Adrenal gland (tissue), 12 donors: Measurements from ENCODE around the gene SIL1. TPM values are rescaled to one million over a fixed set of nuclear protein-coding genes. Genes with fewer than 3 reads are reported as not detected.

Experiments
- DNase-seq, 7 donors: peaks; one replicate each; pipeline ENCODE4 v3.0.0-alpha.2; 2019 to 2020
- H3K27ac ChIP-seq, 5 donors: fragments of 200-600 bp; sonication (generic) in 4 of 5; 1 replicate in 3 of 5; 2 replicates in 2 of 5; pipeline versions ENCODE4 v1.5.1 to v1.8.0; 2016 to 2020; ENCODE audit warnings: mild to moderate bottlenecking in 1 of 5
- H3K27me3 ChIP-seq: fragments of 200-600 bp; 2 replicates; pipeline ENCODE4 v1.8.0; 2021
- H3K36me3 ChIP-seq, 2 donors: fragments of 200-600 bp; replicated peaks in 1 of 2; 1 replicate in 1 of 2; 2 replicates in 1 of 2; pipeline versions ENCODE4 v1.5.1 to v1.8.0; 2018 to 2022
- H3K4me1 ChIP-seq, 2 donors: fragments of 200-600 bp; replicated peaks in 1 of 2; 1 replicate in 1 of 2; 2 replicates in 1 of 2; pipeline versions ENCODE4 v1.5.1 to v1.8.0; 2018 to 2021
- H3K4me3 ChIP-seq, 4 donors: fragments of 200-600 bp; sonication (generic) in 3 of 4; one replicate each; pipeline ENCODE4 v1.5.1; 2016 to 2018
- H3K9me3 ChIP-seq, 3 donors: fragments of 200-600 bp; sonication (generic) in 1 of 3; replicated peaks in 1 of 3; 1 replicate in 2 of 3; 2 replicates in 1 of 3; pipeline versions ENCODE4 v1.5.1 to v1.8.0; 2016 to 2021
- POLR2A ChIP-seq, 2 donors: fragments of 450-650 bp; IDR thresholded peaks; one replicate each; pipeline ENCODE4 v1.6.1; 2017; ENCODE audit warnings: antibody characterized with exemption in 2 of 2, mild to moderate bottlenecking in 2 of 2, moderate library complexity in 1 of 2
- WGBS, 4 donors: extraction: QIAGEN DNeasy Blood & Tissue Kit in 2 of 4; methylation state at CpG; one replicate each; pipeline versions ENCODE4 v1.1.5 to v1.1.7; 2013 to 2017; 5-methylcytosine and 5-hydroxymethylcytosine counted together
- intact Hi-C, 2 donors: fragments of 100-400 bp; cut with DNase I; formaldehyde crosslinking; loops; one replicate each; pipeline versions ENCODE4 v1.14.1 to v1.15.0; 2022 to 2023
- polyA plus RNA-seq, 3 donors: library from polyadenylated mRNA; stranded (reverse); fragments of 200-250 nt in 2 of 3; fragments of 350-450 nt in 1 of 3; fragmentation: Illumina TruSeq in 1 of 3; extraction: RNeasy Lipid Tissue Mini Kit (QIAGEN cat#74804) in 1 of 3; gene quantifications; one replicate each; pipeline ENCODE4 v1.2.3, GENCODE V29; 2013 to 2014
- total RNA-seq, 9 donors: library from RNA; depleted of rRNA in 4 of 9; stranded (reverse); fragments of >200 nt in 4 of 9; fragments of 120-200 nt in 1 of 9; fragmentation: NEBNext Ultra II Directional in 1 of 9; extraction: Animal tissue kit (Norgen Biotek cat#: 25700) in 1 of 9; gene quantifications; one replicate each; pipeline versions ENCODE4 v1.1.0 to v1.2.4, GENCODE V29; 2013 to 2023
- TF ChIP-seq, protein P1 (sequence below), 6 experiments: fragments of 450-650 bp in 4 of 6; fragments of 200-600 bp in 2 of 6; sonication (generic) in 1 of 6; IDR thresholded peaks; 1 replicate in 5 of 6; 2 replicates in 1 of 6; pipeline versions ENCODE4 v1.5.1 to v1.8.0; 2016 to 2021; ENCODE audit warnings: antibody characterized with exemption in 6 of 6, mild to moderate bottlenecking in 2 of 6, moderate library complexity in 1 of 6
- donor health status: healthy with polysubstance abuse.
- donor health status: Bipolar disorder and iron deficiency.
- donor health status: DM: yes; HTN: yes; CAD: no.
- donor health status: DM: no; HTN: no; CAD: no.
- donor health status: DM: no; HTN: no; CAD: no.
- donor health status: DM: yes; HTN: yes; CAD: no.

The SIL1 gene
- total and polyA plus RNA-seq, 12 donors = 81.9 to 313 (median 142) TPM

DNA sequence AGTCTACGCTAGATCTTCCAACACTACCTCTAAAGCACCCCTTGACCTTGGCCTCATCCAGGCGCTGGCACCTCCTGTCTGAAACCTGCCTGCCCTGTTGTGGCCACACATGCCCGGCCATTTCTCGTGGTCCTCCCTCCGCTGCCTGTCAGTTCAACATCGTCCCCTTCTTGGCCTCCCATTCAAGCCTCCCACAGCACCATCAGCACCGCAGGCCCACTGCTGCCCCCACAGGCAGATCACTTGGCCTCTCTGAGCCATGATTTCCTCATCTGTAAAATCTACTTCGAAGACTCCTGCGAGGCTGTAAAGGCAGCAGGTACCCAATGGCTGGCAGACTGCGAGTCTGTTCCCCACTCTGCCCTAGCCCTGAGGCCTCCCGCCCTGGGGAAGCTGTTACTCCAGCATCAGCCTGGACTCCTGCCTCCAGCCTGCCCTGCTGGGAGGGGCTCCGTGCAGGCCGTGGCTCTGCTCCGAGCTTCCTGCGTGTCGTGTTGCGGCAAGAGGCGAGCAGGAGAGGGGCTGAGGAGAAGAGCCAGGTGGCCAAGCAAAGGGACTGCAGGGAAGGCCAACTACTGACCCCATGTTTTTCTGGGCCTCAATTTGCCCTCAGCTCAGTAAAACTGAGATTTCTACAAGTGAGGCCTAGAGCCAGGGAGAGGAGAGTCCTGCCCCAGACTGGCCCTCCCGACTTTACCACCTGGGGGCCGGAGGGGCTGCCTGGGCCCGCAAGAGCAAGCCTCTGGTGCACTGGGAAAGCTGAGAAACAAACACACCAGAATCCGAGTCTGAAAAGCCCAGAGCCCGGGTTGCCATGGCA, 252.5 kb downstream of the SIL1 start:
- peak overlapping the region in 1 of 5 donors; percentile 67 for H3K27ac ChIP-seq
- H3K4me3 ChIP-seq = no peak overlapping the region
- WGBS, 4 donors = 78 to 95% (median 87%) methylated on average over 11 to 23 of the region's 23 CpGs
- peaks cover 0 to 12% of the 10 kb centered on the region in 2 donors for H3K36me3 ChIP-seq
- TF ChIP-seq, protein P1, sequence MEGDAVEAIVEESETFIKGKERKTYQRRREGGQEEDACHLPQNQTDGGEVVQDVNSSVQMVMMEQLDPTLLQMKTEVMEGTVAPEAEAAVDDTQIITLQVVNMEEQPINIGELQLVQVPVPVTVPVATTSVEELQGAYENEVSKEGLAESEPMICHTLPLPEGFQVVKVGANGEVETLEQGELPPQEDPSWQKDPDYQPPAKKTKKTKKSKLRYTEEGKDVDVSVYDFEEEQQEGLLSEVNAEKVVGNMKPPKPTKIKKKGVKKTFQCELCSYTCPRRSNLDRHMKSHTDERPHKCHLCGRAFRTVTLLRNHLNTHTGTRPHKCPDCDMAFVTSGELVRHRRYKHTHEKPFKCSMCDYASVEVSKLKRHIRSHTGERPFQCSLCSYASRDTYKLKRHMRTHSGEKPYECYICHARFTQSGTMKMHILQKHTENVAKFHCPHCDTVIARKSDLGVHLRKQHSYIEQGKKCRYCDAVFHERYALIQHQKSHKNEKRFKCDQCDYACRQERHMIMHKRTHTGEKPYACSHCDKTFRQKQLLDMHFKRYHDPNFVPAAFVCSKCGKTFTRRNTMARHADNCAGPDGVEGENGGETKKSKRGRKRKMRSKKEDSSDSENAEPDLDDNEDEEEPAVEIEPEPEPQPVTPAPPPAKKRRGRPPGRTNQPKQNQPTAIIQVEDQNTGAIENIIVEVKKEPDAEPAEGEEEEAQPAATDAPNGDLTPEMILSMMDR (IDR thresholded peaks at IDR 0.05) = no peak
- TF ChIP-seq POLR2A (IDR thresholded peaks at IDR 0.05) = no peak
- H3K4me1 ChIP-seq = peaks cover 10 to 34% of the 10 kb centered on the region in 2 donors
- H3K9me3 ChIP-seq = no peaks in the 10 kb centered on the region
- intact Hi-C loops = no loop called here
- no peaks in the 10 kb centered on the region for H3K27me3 ChIP-seq
- DNase-seq = peak in 3 of 7 donors; percentile 9 to 57 (median 22)

DNA sequence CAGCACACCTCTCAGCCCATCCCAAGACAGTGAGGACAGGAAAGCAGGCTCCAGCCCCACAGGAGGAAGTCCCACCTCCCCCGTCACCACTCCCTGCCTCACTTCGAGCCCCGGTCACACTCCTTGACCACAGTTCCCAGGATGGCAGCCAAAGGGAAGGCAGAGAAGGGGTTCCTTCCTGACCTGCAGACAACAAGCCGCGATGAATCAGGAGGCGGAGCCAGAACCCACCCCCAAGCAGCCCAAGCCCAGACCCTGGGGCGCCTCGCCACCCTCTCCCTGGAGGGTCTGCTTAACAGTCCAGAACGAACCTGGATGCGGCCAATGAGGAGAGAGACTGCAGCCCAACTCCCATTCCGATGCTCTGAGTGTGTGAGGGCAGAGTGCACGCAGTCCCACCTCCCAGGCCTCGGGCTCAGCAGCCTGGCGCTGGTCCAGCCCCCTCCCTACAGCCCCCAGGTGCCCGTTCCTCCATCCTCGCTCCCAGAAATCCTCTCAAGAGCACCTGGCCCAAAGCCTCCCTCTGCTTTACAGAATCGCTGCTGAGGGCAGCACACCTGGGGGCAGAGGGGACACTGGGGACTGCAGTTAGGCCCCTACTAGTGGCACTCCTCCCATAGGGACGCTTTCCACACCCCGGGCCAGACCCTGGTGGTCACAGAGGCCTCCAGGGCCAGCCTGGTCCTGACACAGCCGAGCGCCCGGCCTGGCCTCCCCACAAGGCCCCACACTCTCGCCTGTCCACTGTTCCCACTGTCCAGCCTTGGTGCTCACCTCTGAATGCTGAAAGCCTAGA, 253.4 kb downstream of the SIL1 start:
- 85 to 89% (median 87%) methylated on average over 14 to 23 of the region's 23 CpGs for WGBS, 4 donors
- intact Hi-C loops = no loop called here

DNA sequence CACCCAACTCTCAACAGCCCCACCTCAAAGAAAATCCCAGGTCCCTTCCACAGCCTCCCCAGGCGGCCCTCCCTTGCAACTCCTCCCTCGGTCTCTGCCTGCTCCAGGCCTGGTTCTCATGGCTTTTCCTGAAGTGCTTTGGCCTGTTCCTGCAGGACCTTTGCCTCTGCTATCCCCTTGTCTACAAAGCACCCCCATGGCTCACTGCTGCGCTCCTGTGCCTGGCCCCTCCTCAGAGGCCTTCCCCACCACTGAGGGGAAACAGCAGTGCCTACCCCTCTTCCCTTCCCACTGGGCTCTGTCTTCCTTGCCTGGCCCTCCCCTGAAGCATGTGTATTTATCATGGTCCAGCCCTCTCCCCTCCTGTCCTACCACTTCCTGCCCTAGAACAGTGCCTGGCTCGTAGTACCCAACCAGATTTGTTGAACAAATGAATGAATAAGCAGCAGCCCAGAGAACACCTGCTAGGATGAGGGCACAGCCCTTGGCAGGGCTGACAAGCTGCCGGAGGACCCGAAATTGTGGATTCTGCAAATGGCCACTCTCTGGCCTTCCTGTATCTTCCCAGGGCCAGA, 254.5 kb downstream of the SIL1 start:
- H3K36me3 ChIP-seq = peaks cover 0 to 12% of the 10 kb centered on the region in 2 donors

More for the DNA sequence above, 253.4 kb downstream of the SIL1 start:
- Histone ChIP-seq H3K4me1 (peaks cover 1 to 25% of the 10 kb centered on the region in 2 donors), H3K27ac (peak overlapping the region in 1 of 5 donors; percentile 17), H3K9me3 (no peaks in the 10 kb centered on the region), H3K27me3 (no peaks in the 10 kb centered on the region), H3K4me3 (no peak overlapping the region), H3K36me3 (peaks cover 0 to 12% of the 10 kb centered on the region in 2 donors)
- peak in 3 of 7 donors; percentile 11 to 48 (median 24) for DNase-seq
- TF ChIP-seq POLR2A (IDR thresholded peaks at IDR 0.05) = no peak
- TF ChIP-seq, protein P1 (IDR thresholded peaks at IDR 0.05) = no peak

More for the DNA sequence above, 254.5 kb downstream of the SIL1 start:
- intact Hi-C loops = no loop called here
- Histone ChIP-seq H3K4me3 (no peak overlapping the region), H3K9me3 (no peaks in the 10 kb centered on the region), H3K27ac (no peak overlapping the region), H3K27me3 (no peaks in the 10 kb centered on the region), H3K4me1 (peaks cover 0 to 15% of the 10 kb centered on the region in 2 donors)
- WGBS, 4 donors = 91 to 98% (median 94%) methylated on average over 5 to 6 of the region's 6 CpGs
- peak in 2 of 7 donors; percentile 7 to 46 for DNase-seq
- no peak for TF ChIP-seq POLR2A (IDR thresholded peaks at IDR 0.05)
- TF ChIP-seq, protein P1 (IDR thresholded peaks at IDR 0.05) = no peak
